AG04450 (cell line): ENCODE results near the gene PALMD. TPM values are rescaled to one million over a fixed set of nuclear protein-coding genes. Genes with fewer than 3 reads are reported as not detected.

Source experiments
- CTCF ChIA-PET: fragments of 300-600, 350-600 bp; formaldehyde crosslinking; extraction: SDS; loops from one replicate; lab custom pipeline; 2022; ENCODE audit warnings: antibody characterized with exemption, inconsistent platforms; lab: Charles Lee
- POLR2A ChIA-PET: fragments of 350-600 bp; formaldehyde crosslinking; extraction: SDS; loops from one replicate; lab custom pipeline; 2021; ENCODE audit warnings: antibody characterized with exemption, inconsistent platforms; lab: Yijun Ruan, JAX
- DNase-seq: peaks from one replicate; pipeline ENCODE4 v3.0.0-alpha.2; 2011; ENCODE audit warnings: low read depth, low spot score
- H3K27ac ChIP-seq: one replicate; pipeline ENCODE4 v1.5.1; 2012; ENCODE audit warnings: low read depth, low read length, control low read depth
- H3K27me3 ChIP-seq: one replicate; pipeline ENCODE4 v1.6.0; 2012; ENCODE audit warnings: low read length; ENCODE audit not compliant: control insufficient read depth, insufficient read depth
- H3K4me3 ChIP-seq: 2 replicates; pipeline ENCODE4 v1.5.1; 2011; ENCODE audit warnings: mild to moderate bottlenecking, low read depth, low read length, control low read depth
- H3K9me3 ChIP-seq: 2 replicates; pipeline ENCODE4 v1.5.1; 2012; ENCODE audit warnings: low read length; ENCODE audit not compliant: control insufficient read depth, insufficient read depth
- polyA plus RNA-seq: library from polyadenylated mRNA; depleted of rRNA; stranded (reverse); fragments of >200 nt; gene quantifications from 2 replicates; pipeline ENCODE4 v1.2.3, GENCODE V29; 2011
- TF ChIP-seq, protein P1 (sequence below): IDR thresholded peaks from 2 replicates; pipeline ENCODE4 v1.5.1; 2011; ENCODE audit warnings: low read depth, low read length, control low read depth, inconsistent platforms

The PALMD gene
- polyA plus RNA-seq, 1 experiment, result 0.37 TPM

GRCh38 chr1:99670583-99670982 is 24.7 kb downstream of the PALMD start:
- no peak for DNase-seq
- H3K27me3 ChIP-seq, result no peaks in the 10 kb centered on the region
- POLR2A ChIA-PET, result no interaction called here
- H3K9me3 ChIP-seq, result no peaks in the 10 kb centered on the region
- no peak overlapping the region for H3K27ac ChIP-seq
- CTCF ChIA-PET, result no interaction called here
- TF ChIP-seq, protein P1, sequence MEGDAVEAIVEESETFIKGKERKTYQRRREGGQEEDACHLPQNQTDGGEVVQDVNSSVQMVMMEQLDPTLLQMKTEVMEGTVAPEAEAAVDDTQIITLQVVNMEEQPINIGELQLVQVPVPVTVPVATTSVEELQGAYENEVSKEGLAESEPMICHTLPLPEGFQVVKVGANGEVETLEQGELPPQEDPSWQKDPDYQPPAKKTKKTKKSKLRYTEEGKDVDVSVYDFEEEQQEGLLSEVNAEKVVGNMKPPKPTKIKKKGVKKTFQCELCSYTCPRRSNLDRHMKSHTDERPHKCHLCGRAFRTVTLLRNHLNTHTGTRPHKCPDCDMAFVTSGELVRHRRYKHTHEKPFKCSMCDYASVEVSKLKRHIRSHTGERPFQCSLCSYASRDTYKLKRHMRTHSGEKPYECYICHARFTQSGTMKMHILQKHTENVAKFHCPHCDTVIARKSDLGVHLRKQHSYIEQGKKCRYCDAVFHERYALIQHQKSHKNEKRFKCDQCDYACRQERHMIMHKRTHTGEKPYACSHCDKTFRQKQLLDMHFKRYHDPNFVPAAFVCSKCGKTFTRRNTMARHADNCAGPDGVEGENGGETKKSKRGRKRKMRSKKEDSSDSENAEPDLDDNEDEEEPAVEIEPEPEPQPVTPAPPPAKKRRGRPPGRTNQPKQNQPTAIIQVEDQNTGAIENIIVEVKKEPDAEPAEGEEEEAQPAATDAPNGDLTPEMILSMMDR, result no peak
- H3K4me3 ChIP-seq, result no peak overlapping the region

DNA sequence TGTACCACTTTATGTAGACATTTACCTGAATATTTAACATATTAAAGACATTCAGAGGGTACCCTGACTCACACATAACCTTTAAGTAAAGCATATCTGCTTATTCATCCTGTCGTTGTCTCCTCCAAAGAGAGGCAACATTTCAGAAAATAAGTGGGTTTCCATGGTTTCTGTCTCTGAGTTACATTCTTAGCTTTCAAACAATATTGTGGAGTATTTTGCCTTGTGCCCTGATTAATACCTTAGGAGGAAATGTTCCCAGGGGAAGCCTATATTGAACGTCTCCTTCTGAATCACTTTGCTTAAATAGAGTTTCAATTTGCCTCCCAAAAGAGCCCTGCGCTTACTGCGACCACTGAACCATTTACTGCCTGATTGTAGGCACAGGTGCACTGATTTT is 26.1 kb downstream of the PALMD start:
- H3K4me3 ChIP-seq, result no peak overlapping the region
- ChIA-PET POLR2A (no interaction called here), CTCF (interaction anchor here (3.4 kb wide), 1 partner anchor 13 kb away, joined by 19 read pairs; no protein-coding TSS in a partner anchor)
- H3K27ac ChIP-seq, result no peak overlapping the region
- H3K9me3 ChIP-seq, result no peaks in the 10 kb centered on the region
- H3K27me3 ChIP-seq, result no peaks in the 10 kb centered on the region
- no peak for DNase-seq
- TF ChIP-seq, protein P1, result no peak

DNA sequence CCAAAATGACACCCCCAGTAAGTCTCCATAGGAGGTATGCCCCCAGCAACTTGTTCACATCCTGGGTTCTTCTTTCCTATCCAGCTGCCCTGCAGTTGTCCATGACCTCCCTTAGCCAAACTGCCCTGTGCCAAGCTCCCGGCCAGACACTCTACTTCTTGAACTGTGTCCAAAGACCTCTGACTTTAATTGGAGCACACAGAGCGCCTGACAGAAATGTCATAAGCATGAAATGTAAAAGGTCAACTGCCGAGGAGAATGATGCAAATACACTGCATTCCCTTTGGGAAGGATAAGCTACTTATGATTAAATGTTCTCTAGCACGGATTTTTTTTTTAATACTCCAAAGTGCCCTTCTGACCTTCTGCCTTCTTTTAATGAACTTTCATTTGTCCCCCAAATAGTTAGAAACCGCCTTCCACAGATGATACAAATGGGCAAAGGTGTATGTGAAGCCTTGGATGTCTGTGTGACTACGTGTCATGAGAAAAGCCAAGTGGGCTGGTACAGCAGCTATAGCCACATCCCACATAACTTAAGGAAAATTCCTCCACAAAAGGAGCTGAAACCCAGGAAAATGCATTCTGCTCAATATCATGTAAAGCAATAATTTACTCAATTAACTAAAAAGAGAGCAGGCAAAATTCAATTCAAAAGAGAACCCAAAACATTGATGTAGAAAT is 26.8 kb downstream of the PALMD start:
- DNase-seq, result no peak
- H3K27ac ChIP-seq, result no peak overlapping the region
- ChIA-PET POLR2A (no interaction called here), CTCF (interaction anchor here (1.3 to 3.4 kb wide), 2 partner anchors 12 to 191 kb away, joined by 6 to 19 read pairs; no protein-coding TSS in a partner anchor)
- H3K27me3 ChIP-seq, result no peaks in the 10 kb centered on the region
- H3K4me3 ChIP-seq, result no peak overlapping the region
- H3K9me3 ChIP-seq, result no peaks in the 10 kb centered on the region
- TF ChIP-seq, protein P1, result no peak

DNA sequence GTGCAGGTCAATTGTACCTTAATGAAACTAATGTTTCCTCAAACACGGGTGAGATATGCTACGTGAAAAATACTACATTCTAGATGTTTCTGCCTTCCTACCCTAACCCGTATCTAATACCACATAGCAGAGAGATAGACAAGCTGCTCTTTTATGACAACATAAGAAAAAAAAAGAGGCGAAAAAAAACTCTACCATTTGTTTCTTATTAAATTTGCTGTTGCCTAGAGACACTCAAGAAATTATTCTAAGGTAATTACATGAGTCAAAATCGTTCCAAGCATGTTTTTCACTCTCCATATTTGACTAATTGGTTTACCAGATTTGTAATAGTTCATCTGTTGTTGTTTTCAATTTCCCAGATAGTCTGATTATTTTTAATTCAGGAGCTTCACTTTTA is 27.4 kb downstream of the PALMD start:
- Histone ChIP-seq H3K4me3 (no peak overlapping the region), H3K9me3 (no peaks in the 10 kb centered on the region), H3K27me3 (no peaks in the 10 kb centered on the region), H3K27ac (no peak overlapping the region)
- TF ChIP-seq, protein P1, result no peak
- ChIA-PET CTCF (interaction anchor here (1.3 to 3.4 kb wide), 2 partner anchors 12 to 191 kb away, joined by 6 to 19 read pairs; no protein-coding TSS in a partner anchor), POLR2A (no interaction called here)
- no peak for DNase-seq
